Measurements from ENCODE around the gene EIF2B4. TPM values are rescaled to one million over a fixed set of nuclear protein-coding genes. Genes with fewer than 3 reads are reported as not detected.

The EIF2B4 gene
- polyA plus RNA-seq = 10 to 100 TPM; 21.3 to 33.1 (median 24.7) TPM

DNA sequence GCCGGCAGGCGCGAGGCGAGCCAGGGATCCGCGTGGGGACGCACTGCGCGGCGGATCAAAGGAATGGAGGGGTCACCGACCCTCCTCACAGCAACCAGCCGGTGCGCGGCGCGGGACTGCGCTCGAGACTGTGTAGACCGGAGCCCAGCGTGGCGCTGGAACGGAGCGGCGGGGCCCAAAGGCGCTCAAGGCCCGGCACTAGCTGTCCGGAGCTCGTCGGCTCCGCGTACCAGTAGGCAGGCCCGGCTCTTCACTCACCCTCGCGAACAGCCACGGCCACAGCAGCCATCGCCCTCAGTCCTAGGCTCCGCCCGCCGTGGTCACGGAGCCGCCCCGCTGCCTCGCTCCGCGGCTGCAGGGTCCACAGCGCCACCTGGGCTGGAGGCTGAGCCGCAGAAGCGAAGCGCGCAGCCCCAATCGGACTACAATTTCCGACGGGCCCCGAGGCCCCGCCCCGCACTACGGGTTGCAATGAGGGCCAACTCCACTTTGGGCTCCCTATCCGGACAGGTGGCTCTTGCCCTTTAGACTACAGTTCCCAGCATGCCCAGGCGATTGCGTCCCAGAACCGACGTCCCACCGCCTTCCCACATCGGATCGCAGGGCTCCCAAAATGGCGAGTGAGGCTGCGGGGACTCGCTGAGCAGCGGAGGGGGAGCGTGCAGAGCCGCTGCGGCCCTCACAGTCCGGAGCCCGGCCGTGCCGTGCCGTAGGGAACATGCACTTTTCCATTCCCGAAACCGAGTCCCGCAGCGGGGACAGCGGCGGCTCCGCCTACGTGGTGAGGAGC lies at the start of gene EIF2B4, which contains the start of gene SNX17:
EIF2B4 (minus strand) TSS at position 313 of the 790 bp plus-strand sequence; CDS start at position 289, 24 bp downstream.
SNX17 (plus strand) TSS at position 591 of the 790 bp plus-strand sequence; CDS start at position 719, 128 bp downstream.
- Mint-ChIP-seq H3K9me3 (no peaks in the 10 kb centered on the region), H3K36me3 (peaks cover 0 to 34% (median 15%) of the 10 kb centered on the region in 3 donors), H3K27ac (peak within 1 kb of the TSS; percentile 90 to 100 (median 98)), H3K4me3 (peak within 1 kb of the TSS; percentile 95 to 99 (median 96)), H3K4me1 (peaks cover 45 to 51% of the 10 kb centered on the region in 2 donors), H3K27me3 (ENCODE audit: low read depth in 3 of 3) (peaks cover 4 to 8% (median 4%) of the 10 kb centered on the region in 3 donors)
- peak; percentile 99 to 100 (median 99) for DNase-seq

DNA sequence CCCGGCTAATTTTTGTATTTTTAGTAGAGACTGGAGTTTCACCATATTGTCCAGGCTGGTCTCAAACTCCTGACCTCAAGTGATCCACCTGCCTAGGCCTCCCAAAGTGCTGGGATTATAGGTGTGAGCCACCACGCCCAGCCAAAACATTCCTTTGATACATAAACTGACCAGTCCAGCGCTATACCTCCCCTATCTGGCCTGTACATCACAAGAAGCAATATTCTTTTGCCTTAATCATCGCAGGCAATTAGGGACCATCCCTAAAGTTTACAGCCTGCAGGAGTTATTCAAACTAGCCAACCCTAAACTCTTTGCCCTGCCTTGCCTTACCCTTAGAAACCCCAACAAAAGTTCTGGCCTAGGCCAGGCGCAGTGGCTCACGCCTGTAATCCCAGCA lies 46.0 kb upstream of the EIF2B4 start:
- no peak overlapping the region for H3K4me3 Mint-ChIP-seq

GRCh38 chr2:27412419-27413152 lies 42.4 kb upstream of the EIF2B4 start:
- H3K36me3 Mint-ChIP-seq = no peaks in the 10 kb centered on the region
- no peaks in the 10 kb centered on the region for H3K9me3 Mint-ChIP-seq
- no peak for DNase-seq
- peak overlapping the region in 1 of 6 donors; percentile 17 for H3K27ac Mint-ChIP-seq
- no peak overlapping the region for H3K4me3 Mint-ChIP-seq
- peaks cover 5 to 8% (median 8%) of the 10 kb centered on the region in 3 donors for H3K27me3 Mint-ChIP-seq (ENCODE audit: low read depth in 3 of 3)
- peaks cover 17 to 20% of the 10 kb centered on the region in 2 donors for H3K4me1 Mint-ChIP-seq

More for the DNA sequence above, 46.0 kb upstream of the EIF2B4 start:
- DNase-seq = no peak
- Mint-ChIP-seq H3K4me1 (peaks cover 0 to 3% of the 10 kb centered on the region in 2 donors), H3K27ac (no peak overlapping the region), H3K9me3 (no peaks in the 10 kb centered on the region), H3K27me3 (ENCODE audit: low read depth in 3 of 3) (peaks cover 3 to 5% (median 4%) of the 10 kb centered on the region in 3 donors), H3K36me3 (no peaks in the 10 kb centered on the region)

DNA sequence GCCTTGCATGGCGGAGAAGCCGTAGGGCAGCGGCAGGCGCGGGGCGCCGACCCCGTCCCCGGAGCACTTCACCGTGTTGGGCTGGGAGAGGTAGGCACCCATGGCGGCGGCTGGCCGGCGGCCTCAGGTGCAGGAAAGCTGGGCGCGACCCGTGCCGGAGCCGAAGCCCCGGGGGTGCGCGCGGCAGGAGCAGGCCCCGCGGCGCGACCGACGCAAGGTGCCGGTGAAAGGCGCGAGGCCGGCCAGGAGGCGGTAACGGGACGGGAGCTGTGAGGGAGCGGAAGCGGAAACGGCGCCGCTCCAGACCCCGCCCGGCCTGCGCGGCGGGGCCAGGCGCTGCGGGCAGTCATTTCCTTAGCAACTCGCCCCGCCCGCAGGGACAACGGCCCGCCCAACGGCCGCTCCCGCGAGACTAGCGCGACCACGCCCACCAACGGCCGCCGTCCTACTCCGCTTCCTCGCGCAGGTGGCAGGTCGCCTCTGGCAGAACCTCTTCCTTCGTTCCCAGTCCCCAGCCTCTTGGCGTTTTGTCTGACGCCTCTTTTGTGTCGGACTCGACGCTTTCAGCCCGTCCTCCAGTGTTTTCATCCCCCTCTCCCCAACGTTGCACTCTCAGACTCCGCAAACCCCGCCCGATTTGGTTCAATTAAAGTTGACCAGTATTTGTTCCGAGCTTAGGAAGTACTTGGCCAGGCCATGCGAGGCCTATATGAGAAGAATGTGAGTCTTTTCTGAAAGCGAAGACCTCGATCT lies 39.4 kb upstream of the EIF2B4 start, which contains the start of gene PPM1G:
PPM1G (minus strand) TSS at position 271 of the 753 bp plus-strand sequence; CDS start at position 102, 169 bp downstream.
- Mint-ChIP-seq H3K27ac (peak within 1 kb of the TSS; percentile 89 to 98 (median 95)), H3K4me1 (peaks cover 30 to 33% of the 10 kb centered on the region in 2 donors), H3K4me3 (peak within 1 kb of the TSS; percentile 86 to 98 (median 92)), H3K9me3 (no peaks in the 10 kb centered on the region), H3K36me3 (no peaks in the 10 kb centered on the region), H3K27me3 (ENCODE audit: low read depth in 3 of 3) (peaks cover 5 to 8% (median 7%) of the 10 kb centered on the region in 3 donors)
- DNase-seq = peak; percentile 94 to 95 (median 94)

- Mint-ChIP-seq H3K27me3 (ENCODE audit: low read depth in 3 of 3) (peaks cover 5 to 8% (median 7%) of the 10 kb centered on the region in 3 donors), H3K27ac (peak overlapping the region; percentile 69 to 90 (median 89)), H3K36me3 (no peaks in the 10 kb centered on the region), H3K4me3 (peak overlapping the region; percentile 82 to 92 (median 86)), H3K9me3 (no peaks in the 10 kb centered on the region), H3K4me1 (peaks cover 33% of the 10 kb centered on the region in 2 donors)
- DNase-seq = no peak
These were observed 38.6 kb upstream of the EIF2B4 start for GRCh38 chr2:27408601-27409320.

DNA sequence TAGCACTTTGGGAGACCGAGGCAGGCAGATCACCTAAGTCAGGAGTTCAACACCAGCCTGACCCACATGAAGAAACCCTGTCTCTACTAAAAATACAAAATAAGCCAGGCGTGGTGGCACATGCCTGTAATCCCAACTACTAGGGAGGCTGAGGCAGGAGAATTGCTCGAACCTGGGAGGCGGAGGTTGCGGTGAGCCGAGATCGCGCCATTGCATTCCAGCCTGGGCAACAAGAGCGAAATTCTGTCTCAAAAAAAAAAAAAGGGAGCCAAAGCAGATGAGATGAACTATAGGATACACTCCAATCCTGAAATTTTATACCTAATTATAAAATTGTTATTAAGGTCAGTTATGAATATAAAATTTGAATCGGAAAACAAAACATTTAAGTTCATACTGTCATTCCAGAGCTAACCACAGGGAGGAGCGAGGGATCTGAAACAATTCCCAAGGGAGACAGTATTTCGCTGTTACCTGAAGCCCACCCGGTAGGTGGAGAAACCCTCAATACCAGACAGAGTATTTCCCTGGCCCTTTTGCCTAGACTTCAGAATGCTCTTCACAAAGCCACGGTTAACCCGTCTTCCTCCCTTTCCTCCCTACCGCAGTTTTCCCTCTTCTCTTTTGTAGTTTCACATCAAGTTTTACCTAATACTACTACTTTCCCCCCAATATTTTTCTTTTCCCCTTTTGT lies 37.8 kb upstream of the EIF2B4 start:
- no peak for DNase-seq
- Mint-ChIP-seq H3K27ac (peak overlapping the region; percentile 69 to 90 (median 89)), H3K4me1 (peaks cover 37% of the 10 kb centered on the region in 2 donors), H3K4me3 (peak overlapping the region; percentile 82 to 92 (median 86)), H3K9me3 (no peaks in the 10 kb centered on the region), H3K27me3 (ENCODE audit: low read depth in 3 of 3) (peaks cover 4 to 8% (median 7%) of the 10 kb centered on the region in 3 donors), H3K36me3 (no peaks in the 10 kb centered on the region)

GRCh38 chr2:27400348-27401135 lies 30.4 kb upstream of the EIF2B4 start:
- Mint-ChIP-seq H3K36me3 (no peaks in the 10 kb centered on the region), H3K4me3 (no peak overlapping the region), H3K4me1 (peaks cover 23 to 45% of the 10 kb centered on the region in 2 donors), H3K27ac (peak overlapping the region in 5 of 6 donors; percentile 64 to 82 (median 71)), H3K27me3 (ENCODE audit: low read depth in 3 of 3) (peaks cover 0 to under 1% (median 0%) of the 10 kb centered on the region in 3 donors), H3K9me3 (no peaks in the 10 kb centered on the region)
- no peak for DNase-seq

DNA sequence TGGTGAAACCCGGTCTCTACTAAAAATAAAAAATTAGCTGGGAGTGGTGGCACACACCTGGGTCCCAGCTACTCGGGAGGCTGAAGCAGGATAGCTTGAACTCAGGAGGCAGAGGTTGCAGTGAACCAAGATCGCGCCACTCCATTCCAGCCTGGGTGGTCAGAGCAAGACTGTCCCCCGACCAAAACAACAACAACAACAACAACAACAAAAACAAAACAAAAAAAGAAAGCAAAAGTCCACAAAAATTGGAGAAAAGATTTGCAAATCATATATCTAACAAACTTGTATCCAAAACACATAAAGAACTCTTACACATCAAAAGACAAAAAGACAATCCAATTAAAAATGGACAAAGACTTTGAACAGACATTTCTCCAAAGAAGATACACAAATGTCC lies 28.8 kb upstream of the EIF2B4 start:
- Mint-ChIP-seq H3K4me1 (peaks cover 22 to 44% of the 10 kb centered on the region in 2 donors), H3K4me3 (no peak overlapping the region), H3K36me3 (no peaks in the 10 kb centered on the region), H3K27ac (peak overlapping the region in 4 of 6 donors; percentile 3 to 53 (median 10)), H3K9me3 (no peaks in the 10 kb centered on the region), H3K27me3 (ENCODE audit: low read depth in 3 of 3) (peaks cover 0 to 2% (median 0%) of the 10 kb centered on the region in 3 donors)
- no peak for DNase-seq

GRCh38 chr2:27393225-27393624 lies 23.1 kb upstream of the EIF2B4 start:
- peaks cover 7 to 10% (median 10%) of the 10 kb centered on the region in 3 donors for H3K27me3 Mint-ChIP-seq (ENCODE audit: low read depth in 3 of 3)
- no peak for DNase-seq
- H3K27ac Mint-ChIP-seq = peak overlapping the region in 4 of 6 donors; percentile 66 to 94 (median 82)
- no peaks in the 10 kb centered on the region for H3K36me3 Mint-ChIP-seq
- H3K4me1 Mint-ChIP-seq = peaks cover 32 to 52% of the 10 kb centered on the region in 2 donors
- H3K9me3 Mint-ChIP-seq = no peaks in the 10 kb centered on the region
- peak overlapping the region in 2 of 5 donors; percentile 27 for H3K4me3 Mint-ChIP-seq

- Mint-ChIP-seq H3K27ac (peak overlapping the region; percentile 86 to 96 (median 92)), H3K36me3 (no peaks in the 10 kb centered on the region), H3K27me3 (ENCODE audit: low read depth in 3 of 3) (peaks cover 7 to 10% (median 10%) of the 10 kb centered on the region in 3 donors), H3K4me1 (peaks cover 29 to 38% of the 10 kb centered on the region in 2 donors), H3K4me3 (peak overlapping the region; percentile 54 to 77 (median 67)), H3K9me3 (no peaks in the 10 kb centered on the region)
- peak; percentile 70 to 76 (median 70) for DNase-seq
These were observed 20.9 kb upstream of the EIF2B4 start for GRCh38 chr2:27390822-27391679.

Data from immature natural killer cell (primary cell).